Stimulated activated CD8-positive, alpha-beta memory T cell treated with anti-CD3 and anti-CD28 coated beads, Interleukin-15, amount 100 ng/mL, for 48 hours (primary cell): ENCODE results near the gene CDH4.

Source experiments
- DNase-seq, 2 donors: peaks; one replicate each; pipeline ENCODE4 v3.0.0-alpha.2; 2020; ENCODE audit warnings: low read depth in 2 of 2

The CDH4 gene

GRCh38 chr20:61580958-61581824 is 329.1 kb downstream of the CDH4 start:
- DNase-seq, result no peak

DNA sequence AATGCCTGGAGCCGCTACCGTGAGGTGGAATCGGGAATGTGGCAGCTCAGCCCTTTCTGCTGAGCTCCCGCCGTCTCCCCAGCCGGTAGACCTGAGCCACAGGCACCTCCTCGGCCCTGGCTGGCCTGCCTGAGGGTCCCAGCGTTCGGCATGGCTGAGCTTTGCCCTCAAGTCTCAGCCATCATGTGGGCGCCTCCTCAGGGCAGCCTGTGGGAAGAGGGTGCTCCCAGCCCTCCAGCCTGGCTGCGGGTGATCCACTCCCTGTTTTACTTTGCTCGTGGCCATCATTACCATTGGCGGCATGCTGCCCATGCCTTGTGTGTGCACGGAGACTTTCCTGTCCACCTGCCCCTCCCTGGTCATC is 329.7 kb downstream of the CDH4 start:
- no peak for DNase-seq

DNA sequence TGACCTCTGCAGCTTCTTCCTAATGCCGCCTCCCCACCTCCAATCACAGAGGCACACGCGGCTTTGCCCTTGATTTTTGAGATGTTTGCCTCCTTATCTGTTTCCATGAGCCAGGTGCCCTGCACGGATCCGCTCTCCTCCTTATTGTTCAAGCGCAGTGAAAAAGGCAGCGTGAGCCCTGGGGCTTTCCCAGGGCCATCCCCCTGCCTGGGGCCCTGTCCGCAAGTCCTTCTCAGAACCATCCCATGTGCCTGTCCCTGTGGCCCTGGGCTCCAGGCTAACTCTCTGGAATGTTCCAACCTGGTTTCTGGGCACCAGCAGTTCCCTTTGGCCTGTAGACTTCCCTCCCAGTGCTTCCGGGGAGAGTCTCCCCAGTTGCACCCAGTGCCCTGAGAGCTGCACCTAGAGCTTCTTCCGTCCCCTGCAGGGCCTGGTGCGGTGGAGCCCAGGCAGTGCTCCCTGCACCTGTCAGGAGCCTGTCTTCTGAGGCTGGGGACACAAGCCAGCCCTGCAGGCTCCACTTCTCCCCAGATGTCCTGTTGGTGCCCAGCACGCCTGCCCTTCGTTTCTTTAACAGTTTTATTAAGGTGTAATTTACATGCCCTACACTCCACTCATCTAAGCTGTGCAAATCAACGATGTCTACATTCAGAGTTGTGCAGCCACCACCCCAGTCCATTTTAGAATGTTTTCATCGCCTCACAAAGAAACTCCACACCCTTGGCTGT is 330.3 kb downstream of the CDH4 start:
- DNase-seq, result no peak

DNA sequence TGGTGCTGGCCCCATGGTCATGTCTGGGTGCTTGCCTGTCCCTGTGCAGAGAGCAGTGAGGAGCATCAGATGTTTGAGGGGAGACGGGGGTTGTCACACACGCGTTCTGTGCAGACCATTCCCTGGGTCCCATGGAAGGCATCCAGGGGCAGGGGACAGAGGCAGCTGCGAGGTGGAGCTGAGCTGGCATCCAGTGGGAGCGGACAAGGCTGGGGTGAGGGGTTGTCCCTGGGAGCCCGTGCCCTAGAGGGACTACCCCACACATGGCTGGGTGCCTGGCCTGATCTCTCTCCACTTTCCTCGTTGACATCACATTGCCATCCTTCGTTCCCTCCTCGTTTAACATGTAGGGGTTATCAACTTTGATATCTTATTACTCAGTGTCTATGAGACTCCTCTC is 331.3 kb downstream of the CDH4 start:
- no peak for DNase-seq

DNA sequence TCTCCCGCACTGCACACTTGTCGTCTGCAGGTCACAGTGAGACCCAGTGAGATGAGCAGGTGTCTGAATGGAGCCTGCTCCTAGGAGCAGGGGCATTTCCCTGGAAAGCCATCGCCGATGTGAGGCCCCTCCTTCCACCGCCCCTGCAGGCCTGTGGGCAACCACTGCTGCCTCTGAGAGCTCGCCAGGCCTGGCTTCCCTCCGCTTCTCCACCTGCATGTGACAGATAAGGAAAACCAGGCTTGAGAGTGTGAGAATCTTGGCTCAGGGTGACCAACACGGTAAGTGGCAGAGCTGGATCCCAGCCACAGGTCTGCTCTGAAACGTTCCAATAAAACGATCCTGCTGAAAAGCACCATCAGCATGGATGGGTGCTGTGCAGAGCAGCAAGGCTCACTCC is 332.8 kb downstream of the CDH4 start:
- DNase-seq, result no peak

DNA sequence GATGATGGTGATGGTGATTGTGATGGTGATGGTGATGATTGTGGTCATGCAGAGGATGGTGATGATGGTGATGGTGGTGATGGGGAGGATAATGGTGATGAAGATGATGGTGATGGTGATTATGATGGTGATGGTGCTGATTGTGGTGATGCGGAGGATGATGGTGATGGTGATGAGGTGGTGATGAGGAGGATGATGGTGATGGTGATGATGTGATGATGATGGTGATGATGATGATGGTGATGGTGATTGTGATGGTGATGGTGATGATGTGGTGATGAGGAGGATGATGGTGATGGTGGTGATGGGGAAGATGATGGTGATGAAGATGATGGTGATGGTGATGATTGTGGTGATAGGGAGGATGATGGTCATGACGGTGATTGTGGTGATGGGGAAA is 333.7 kb downstream of the CDH4 start:
- no peak for DNase-seq

GRCh38 chr20:61587036-61587435 is 335.0 kb downstream of the CDH4 start:
- DNase-seq, result no peak

DNA sequence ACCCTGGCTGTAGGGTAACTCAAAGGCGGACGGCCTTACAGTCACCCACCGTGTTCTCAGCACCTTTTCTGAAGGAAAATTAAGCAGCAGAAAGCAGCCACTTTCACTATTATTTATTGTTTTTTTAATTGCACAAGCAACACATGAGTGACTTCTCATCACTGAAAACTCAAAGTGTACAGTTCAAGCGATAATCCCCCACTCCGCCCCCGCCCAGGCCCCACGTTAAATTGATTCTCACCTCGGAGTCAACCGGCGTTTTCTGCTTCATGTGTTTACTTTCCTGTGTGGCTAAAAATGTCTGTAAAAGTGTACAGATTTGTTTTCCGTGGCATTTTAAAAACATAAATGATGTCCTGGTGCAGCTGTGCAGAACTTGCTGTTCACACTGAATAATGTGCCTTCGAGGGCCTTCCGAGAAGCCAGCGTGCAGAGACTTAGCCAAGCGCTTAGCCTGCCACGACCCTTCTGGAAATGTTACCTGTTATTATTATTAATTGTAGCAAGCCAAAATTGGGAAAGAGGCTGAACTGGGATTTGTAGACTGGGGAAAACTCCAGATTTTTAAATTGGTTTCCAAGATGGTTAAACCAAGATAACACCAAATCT is 335.7 kb downstream of the CDH4 start:
- no peak for DNase-seq

DNA sequence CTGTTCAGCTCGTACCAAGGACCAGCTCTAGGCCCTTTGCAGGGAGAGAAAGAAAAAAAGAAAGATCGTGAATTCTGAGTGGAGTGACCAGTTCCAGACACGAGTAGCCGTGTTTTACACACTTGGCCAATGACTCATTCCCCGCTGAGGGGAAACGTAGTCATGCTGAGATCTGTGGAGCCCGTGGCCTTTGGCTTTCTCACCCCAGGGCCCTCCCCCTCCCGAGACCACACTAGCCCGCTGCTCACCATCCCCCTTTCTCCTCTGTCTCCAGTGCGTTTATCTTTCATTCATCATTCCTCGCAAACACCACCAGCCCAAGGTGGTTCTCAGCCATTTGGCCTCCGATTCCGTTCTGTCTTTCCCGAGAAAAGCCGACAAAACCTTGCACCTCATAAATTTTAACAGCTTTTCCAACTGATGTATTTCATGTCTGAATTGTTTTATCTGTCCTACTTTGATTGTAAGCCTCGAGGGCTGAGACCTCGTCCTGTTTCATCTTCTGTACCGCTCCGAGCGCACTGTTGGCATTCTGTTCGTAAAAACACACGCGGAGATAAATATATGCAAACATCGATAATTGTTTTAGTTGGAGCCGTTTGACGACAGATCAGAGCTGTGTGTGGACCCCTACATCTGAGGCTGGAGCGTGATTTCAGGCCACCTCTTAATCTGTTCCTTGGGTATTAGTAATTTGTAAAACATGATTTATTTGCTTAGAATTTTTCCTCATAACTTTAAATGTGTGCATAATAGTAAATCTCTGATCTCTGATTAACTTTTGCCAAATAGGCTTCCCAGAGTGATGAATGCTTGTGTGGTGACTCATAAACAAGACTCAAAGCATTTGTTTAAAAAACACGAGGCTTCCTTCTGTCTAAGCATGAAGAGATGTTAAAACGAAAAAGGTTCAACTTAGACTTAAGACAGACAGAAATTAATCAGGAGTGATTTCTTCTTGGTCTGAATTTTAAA is 336.6 kb downstream of the CDH4 start:
- no peak for DNase-seq

DNA sequence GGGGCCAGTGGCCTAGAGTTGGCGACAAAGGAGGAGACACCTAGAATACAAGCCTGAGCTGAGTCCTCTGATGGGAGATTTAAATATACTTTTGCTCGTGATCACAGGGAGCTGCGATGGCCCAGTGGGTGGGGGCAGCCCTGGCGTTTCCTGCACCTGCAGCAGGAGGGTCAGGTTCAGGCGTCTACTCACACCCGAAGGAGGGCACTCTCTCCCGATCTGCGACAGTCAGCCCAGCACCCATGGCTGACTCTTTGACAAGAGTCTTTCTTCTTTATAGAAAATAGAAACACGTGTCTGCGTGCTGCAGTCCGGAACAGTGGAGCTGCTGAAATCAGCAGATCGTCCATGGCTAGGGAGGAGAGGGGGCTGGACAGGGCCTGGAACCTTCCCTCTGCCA is 338.2 kb downstream of the CDH4 start:
- DNase-seq, result no peak

DNA sequence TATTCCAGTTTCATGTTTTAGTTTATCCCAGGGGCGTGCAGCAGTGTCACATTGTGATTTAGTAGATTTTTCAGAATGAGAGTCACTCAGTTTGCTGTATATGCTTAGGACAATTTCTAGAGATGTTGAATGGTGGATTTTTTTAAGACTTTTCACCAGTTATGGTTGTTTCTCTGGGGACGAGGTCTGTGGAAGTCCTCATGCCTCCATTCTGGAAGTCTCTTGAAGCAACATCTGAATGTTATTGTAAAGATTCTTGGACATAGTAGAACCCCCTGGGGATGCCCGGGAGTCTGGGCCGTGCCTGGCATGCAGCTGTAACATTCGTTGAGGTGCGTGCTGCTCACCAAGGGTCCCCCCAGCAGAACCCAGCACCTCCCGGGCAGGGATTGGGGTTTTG is 341.5 kb downstream of the CDH4 start:
- DNase-seq, result no peak

DNA sequence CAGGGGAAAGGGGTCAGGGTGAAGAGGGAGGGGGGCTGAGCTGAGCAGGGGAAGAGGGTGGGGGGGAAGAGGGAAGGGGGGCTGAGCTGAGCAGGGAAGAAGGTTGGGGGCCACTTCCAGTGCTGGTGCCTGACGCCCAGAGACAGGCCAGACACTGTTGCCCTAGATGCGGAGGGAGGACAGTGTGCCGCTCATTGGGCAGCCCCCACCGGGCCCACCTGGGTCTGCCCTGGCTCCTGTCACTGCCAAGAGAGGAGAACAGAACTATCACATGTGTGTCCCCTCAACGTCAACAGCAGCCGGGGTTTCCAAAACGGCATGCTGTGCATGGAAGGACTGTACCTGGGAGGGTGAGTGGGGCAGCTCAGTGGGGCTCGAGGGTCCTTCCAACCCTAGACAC is 342.1 kb downstream of the CDH4 start:
- no peak for DNase-seq

DNA sequence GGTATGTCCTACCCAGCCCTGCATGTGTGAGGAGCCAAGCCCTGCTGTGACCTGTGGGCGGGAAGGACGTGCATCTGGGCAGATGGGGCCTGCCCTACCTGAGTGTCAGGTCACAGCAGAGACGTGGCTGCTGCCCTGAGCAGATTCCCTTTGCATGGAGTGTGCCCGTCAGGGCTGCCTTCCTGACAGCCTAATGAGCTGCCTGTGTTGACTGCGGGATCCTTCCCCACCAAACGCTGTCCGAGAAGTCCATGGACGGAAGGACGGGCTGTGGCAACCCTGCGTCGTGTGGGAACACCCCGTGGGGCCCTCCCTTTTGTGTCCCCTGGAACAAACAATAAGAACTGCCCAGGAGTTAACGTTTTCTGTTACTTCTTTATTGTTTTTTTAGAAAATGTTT is 343.2 kb downstream of the CDH4 start:
- no peak for DNase-seq

DNA sequence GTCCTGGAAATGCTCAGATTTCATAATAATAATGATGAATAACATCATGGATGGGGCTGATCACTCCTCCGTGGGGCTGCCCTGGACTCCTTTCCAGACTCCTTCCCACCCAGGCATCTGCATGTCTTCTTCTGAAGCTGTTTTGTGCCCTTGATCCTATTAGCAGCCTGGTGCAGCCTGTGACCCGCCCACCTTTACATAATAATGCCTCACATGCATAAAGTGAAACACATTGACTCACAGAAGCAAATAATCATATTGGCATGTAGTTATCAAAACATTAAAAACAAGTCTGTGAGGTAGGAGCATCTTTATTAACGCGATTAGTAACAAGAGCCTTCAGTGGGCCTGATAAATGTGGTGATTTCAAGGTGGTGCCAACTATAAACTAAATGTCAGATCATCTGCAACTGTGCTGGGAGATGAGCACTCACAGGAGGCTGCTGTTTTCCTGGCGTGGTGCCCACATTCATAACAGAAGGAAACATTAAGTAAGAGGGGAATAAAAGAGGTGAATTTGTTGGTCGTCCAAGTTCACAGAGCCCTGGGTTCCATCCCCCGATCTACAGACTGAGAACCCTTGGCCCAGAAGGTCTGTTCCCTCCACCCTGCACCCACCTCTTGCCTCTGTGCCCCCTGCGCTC is 344.7 kb downstream of the CDH4 start:
- DNase-seq, result no peak

DNA sequence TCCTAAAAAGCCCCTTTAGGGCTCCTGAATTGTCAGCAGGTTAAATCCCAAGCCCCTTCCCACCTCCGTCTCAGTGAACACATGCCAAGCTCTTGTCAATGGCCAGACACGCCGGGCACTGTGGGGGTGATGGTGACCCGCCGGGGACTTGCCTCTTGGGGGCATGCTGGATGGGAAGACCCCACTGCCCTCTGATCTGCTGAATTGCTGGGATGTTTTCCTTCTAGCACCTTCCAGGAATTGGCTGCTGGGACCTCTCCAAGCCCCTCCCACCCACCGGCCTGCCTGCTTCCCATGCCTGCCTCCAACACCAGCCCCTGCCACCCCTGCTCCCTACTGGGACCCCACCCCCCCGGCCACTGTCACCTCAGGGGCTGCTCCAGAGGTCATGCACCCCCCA is 345.9 kb downstream of the CDH4 start:
- DNase-seq, result no peak

- DNase-seq, result no peak
Observed at GRCh38 chr20:61598586-61598985, 346.5 kb downstream of the CDH4 start.

DNA sequence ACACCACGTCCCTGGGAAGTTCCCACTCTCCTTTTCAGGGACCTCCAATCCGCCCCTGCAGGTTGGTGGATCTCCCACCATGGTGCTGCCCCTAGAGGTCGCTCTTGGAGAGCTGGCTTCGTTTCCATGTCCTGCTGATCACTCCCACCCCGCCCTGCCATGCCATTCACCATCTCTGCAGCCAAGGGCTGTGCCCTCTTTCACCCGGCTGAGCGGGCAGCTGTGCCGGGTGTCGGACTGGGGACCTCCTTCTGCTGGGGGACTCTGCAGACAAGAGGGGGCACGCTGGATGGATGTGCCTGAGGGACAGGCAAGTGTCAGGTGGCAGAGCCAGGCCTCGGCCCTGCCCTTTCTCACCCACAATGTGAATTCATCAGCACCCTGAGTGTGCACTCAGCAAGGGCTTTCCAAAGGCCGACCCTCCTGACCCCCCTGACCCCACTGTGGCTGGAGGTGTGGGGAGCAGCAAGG is 347.0 kb downstream of the CDH4 start:
- DNase-seq, result no peak

DNA sequence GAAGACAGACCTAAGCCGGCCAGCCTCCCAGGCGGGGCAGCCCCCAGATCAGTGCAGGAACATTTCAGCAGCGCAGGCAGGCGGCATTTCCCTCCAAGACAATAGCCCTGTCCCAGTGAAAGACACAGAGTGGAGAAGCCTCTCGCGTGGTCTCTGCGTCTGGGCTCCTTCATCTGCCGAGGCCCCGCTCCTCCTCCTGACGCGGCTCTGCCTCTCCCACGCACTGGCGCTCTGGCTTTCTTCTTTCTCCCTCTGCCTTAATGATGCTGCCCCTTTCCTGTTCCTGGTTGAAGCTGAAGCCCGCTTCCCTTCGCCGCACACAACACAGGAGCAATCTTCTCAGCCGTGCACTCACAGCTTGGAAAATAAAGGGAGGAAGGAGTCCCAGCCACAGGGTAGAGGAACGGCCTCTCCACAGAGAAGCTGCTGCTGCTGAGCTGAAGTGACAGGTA is 347.5 kb downstream of the CDH4 start:
- no peak for DNase-seq

DNA sequence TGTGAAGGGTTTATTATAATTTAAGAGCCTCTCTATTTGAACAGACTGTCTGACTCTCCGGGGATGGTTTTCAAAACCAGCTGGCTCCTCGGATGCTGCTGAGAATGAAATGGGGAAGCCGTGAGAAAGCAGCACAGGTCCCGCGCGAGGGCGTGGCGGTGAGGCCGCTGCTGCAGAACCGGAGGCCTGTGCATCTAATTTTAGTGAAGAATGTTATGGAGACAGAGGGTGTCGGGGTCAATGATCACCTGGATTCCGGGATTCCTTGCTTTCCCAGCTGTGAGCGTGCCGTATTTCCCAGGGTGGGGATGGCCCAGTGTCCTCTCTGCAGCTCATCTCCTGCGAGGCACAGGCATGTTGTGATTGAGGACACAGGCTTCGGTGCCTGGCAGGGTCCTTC is 348.0 kb downstream of the CDH4 start:
- DNase-seq, result no peak

DNA sequence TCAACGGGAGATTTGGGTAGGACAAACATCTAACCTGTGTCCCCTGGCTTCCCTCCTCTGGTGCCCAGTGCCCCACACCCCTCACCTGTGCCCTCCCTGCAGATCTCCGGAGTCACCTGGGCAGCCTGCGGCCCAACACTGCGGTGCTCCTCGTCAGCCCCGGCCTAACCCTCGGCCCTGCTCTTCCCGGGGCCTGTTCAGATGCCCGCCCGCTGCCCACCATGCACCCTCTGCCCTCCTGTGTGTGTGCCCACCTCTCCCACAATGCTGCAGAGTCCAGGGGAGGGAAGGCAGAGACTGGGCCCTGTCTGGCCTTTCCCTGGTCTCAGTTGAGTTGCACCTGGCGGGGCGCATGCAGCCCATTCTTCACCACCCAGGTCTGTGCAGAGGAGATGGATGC is 349.3 kb downstream of the CDH4 start:
- DNase-seq, result no peak

GRCh38 chr20:61601853-61602252 is 349.8 kb downstream of the CDH4 start:
- no peak for DNase-seq
